HFFc6 (cell line): ENCODE data around the gene SPOCD1. TPM values are rescaled to one million over a fixed set of nuclear protein-coding genes. Genes with fewer than 3 reads are reported as not detected.

Experiments used
- DNase-seq: peaks from one replicate; pipeline ENCODE4 v3.0.0-alpha.2; 2018
- H3K27ac Mint-ChIP-seq: 2 replicates; pipeline ENCODE4 v1.8.0; 2020; ENCODE audit warnings: mild to moderate bottlenecking, mixed read lengths
- H3K27me3 Mint-ChIP-seq: 2 replicates; pipeline ENCODE4 v1.8.0; 2021; ENCODE audit warnings: mild to moderate bottlenecking, moderate library complexity, mixed read lengths; ENCODE audit not compliant: insufficient read depth
- H3K36me3 Mint-ChIP-seq: 2 replicates; pipeline ENCODE4 v1.8.0; 2021; ENCODE audit warnings: low read depth, mixed read lengths
- H3K4me1 Mint-ChIP-seq: 2 replicates; pipeline ENCODE4 v1.8.0; 2020; ENCODE audit warnings: low read depth, mixed read lengths
- H3K4me3 Mint-ChIP-seq: 2 replicates; pipeline ENCODE4 v1.8.0; 2020; ENCODE audit warnings: mild to moderate bottlenecking, moderate library complexity, mixed read lengths
- H3K9me3 Mint-ChIP-seq: 2 replicates; pipeline ENCODE4 v1.8.0; 2020; ENCODE audit warnings: mild to moderate bottlenecking, mixed read lengths
- total RNA-seq, 6 experiments: library from RNA; stranded (reverse); fragmentation: NEBNext Ultra II Directional; extraction: Animal tissue kit (Norgen Biotek cat#: 25700); gene quantifications; 2 replicates in 1 of 6; 3 replicates in 5 of 6; pipeline ENCODE4 v1.2.3, GENCODE V29; 2021
- TF ChIP-seq, protein P1 (sequence below): fragments of 200-600 bp; sonication (generic); IDR thresholded peaks from 2 replicates; pipeline ENCODE4 v1.5.0; 2021; ENCODE audit warnings: antibody characterized with exemption, mild to moderate bottlenecking

The SPOCD1 gene
- total RNA-seq, 6 experiments from 2014 or later: 33.7 to 40.4 (median 35.8) TPM

DNA sequence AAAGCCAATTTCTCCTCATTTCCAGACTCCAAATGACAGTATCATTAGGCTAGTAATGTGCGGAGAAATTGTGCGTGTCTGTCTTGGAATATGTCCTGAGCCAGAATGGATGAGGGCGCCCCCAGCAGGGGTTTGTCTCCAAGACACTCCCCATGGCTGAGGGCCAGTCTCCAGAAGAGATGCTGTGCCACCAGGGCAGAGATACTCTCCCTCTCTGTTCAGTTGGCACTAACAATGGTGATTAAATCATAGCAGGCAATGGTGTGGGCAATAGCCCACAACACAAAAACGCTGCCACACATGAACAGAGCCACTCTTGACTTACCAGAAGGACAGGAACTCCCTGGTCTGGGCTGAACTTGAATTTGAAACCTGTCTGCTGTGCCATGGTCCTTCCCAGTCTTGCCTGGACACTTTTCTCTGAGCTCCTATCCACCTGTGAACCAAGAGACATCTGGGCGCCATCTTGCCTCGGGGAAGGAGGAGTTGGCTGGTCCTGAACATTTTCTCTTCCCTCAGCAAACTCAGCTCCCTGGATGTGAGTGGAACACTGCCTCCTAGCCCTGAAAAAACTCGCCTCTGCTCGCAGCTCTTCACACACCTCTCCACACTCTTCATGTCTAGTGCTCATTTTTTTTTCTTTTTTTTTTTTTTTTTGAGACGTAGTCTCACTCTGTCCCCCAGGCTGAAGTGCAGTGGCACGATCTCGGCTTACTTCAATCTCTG, 36.9 kb downstream of the SPOCD1 start:
- TF ChIP-seq, protein P1, sequence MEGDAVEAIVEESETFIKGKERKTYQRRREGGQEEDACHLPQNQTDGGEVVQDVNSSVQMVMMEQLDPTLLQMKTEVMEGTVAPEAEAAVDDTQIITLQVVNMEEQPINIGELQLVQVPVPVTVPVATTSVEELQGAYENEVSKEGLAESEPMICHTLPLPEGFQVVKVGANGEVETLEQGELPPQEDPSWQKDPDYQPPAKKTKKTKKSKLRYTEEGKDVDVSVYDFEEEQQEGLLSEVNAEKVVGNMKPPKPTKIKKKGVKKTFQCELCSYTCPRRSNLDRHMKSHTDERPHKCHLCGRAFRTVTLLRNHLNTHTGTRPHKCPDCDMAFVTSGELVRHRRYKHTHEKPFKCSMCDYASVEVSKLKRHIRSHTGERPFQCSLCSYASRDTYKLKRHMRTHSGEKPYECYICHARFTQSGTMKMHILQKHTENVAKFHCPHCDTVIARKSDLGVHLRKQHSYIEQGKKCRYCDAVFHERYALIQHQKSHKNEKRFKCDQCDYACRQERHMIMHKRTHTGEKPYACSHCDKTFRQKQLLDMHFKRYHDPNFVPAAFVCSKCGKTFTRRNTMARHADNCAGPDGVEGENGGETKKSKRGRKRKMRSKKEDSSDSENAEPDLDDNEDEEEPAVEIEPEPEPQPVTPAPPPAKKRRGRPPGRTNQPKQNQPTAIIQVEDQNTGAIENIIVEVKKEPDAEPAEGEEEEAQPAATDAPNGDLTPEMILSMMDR: peak; percentile 27
- Mint-ChIP-seq H3K36me3 (no peaks in the 10 kb centered on the region), H3K4me3 (no peak overlapping the region), H3K9me3 (no peaks in the 10 kb centered on the region), H3K27ac (no peak overlapping the region), H3K4me1 (no peaks in the 10 kb centered on the region), H3K27me3 (peaks cover 17% of the 10 kb centered on the region)
- DNase-seq: no peak

DNA sequence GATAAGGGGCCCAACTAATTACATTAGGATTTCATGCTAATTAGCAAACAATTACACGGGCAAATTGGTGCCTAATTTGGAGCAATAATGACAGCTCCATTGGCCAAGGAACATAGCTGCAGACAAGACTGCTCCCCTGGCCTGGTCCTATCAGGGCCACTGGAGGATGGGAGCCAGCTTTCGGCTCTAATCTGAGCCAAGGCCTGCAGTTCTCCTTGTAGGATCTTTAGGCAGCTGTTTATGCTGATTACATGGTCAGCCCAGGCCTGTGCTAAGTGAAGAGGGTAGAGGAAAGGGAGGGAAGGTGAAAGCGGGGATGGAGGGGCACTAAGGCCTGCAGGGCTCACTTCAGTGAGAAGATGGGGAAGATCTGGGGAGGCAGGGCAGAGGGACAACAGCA, 39.3 kb downstream of the SPOCD1 start:
- Mint-ChIP-seq H3K9me3 (no peaks in the 10 kb centered on the region), H3K4me1 (peaks cover 9% of the 10 kb centered on the region), H3K27ac (no peak overlapping the region), H3K27me3 (peaks cover 33% of the 10 kb centered on the region), H3K36me3 (no peaks in the 10 kb centered on the region), H3K4me3 (no peak overlapping the region)
- TF ChIP-seq, protein P1: no peak
- DNase-seq: no peak

DNA sequence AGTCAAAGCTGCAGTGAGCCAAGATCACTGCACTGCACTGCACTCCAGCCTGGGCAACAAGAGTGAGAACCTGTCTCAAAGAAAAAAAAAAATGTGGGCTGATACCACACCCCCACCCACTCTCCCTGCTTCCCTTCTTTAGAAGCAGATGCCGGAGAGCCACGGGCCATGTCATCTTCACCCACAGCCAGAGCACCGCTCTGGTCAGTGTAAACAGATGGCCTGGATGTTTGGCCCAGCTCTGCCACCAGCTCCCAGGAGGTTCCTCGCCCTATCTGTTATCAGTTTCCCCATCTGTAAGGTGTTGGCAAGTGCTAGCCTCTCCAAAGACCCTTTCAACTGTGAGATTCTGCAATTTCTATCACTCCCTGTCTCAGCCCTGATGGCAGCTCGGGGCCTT, 39.8 kb downstream of the SPOCD1 start:
- TF ChIP-seq, protein P1: no peak
- Mint-ChIP-seq H3K4me1 (peaks cover 9% of the 10 kb centered on the region), H3K4me3 (no peak overlapping the region), H3K27me3 (peaks cover 38% of the 10 kb centered on the region), H3K9me3 (no peaks in the 10 kb centered on the region), H3K36me3 (no peaks in the 10 kb centered on the region), H3K27ac (no peak overlapping the region)
- DNase-seq: no peak

DNA sequence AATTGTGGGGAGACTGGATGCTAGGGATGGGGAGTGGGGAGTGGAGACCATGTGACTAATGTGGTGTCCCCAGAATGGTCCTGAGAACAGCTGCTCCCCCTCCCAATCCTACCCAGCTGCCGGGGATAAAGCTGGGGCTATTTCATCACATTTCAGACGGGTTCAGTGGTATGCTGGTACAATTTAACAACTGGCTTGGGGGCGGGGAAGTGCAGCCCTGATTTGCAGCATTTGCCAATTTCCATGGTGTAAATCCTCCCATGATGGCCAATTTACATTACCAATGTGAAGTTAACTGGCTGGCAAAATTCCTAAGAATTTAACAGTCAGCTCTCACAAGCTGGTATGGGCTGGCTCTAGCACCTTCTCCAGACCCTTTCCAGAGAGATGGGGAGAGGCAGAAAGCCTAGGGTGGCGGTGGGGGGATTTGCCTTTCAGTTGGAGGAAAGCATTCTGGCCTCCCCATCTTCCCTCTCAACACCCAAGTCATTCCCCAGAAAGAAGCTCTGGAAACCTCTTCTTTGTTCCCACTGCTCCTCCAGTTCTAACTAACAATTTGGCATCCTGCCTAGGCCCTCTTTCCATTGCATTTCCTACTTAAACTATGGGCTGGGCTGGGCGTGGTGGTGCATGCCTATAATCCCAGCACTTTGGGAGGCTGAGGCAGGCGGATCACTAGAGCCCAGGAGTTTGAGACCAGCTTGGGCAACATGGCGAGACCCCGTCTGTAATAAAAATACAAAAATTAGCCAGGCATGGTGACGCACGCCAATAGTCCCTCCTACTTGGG, 40.4 kb downstream of the SPOCD1 start:
- TF ChIP-seq, protein P1: no peak
- Mint-ChIP-seq H3K4me3 (no peak overlapping the region), H3K27ac (no peak overlapping the region), H3K36me3 (no peaks in the 10 kb centered on the region), H3K27me3 (peaks cover 42% of the 10 kb centered on the region), H3K9me3 (no peaks in the 10 kb centered on the region), H3K4me1 (peaks cover 9% of the 10 kb centered on the region)
- no peak for DNase-seq

DNA sequence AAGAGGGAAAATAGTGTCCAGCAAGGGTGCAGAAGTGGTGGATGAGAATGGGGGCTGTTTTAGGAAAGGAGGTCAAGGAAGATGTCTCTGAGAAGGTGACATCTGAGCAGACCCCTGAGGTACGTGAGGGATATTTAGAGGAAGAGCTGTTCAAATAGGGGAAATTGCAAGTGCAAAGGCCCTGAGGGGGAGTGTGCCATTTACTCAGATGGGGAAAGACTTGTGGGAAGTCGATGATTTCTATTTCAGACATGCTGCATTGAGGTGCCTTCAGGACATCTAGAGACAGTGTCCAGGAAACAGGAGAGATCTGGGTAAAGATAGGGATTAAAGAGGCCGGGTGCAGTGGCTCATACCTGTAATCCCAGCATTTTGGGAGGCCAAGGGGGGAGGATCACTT, 41.3 kb downstream of the SPOCD1 start:
- no peak for DNase-seq
- H3K27ac Mint-ChIP-seq: no peak overlapping the region
- H3K36me3 Mint-ChIP-seq: no peaks in the 10 kb centered on the region
- H3K4me3 Mint-ChIP-seq: no peak overlapping the region
- H3K27me3 Mint-ChIP-seq: peaks cover 44% of the 10 kb centered on the region
- H3K9me3 Mint-ChIP-seq: no peaks in the 10 kb centered on the region
- TF ChIP-seq, protein P1: no peak
- H3K4me1 Mint-ChIP-seq: peaks cover 9% of the 10 kb centered on the region
